GM11168 (cell line): Measurements from ENCODE around the gene SAPCD1.
"Not testable (repeated sequence)": the region's sequence is repeated elsewhere in the genome, so short reads cannot be mapped to it uniquely, and the experiment has no call there.

Source experiments
- in situ Hi-C: fragments of 300-500 bp; cut with MboI; formaldehyde crosslinking; loops from one replicate; pipeline ENCODE4 v1.12.0; 2022; ENCODE audit warnings: low sequenced_read_pairs; ENCODE audit not compliant: unreplicated experiment

The SAPCD1 gene

DNA sequence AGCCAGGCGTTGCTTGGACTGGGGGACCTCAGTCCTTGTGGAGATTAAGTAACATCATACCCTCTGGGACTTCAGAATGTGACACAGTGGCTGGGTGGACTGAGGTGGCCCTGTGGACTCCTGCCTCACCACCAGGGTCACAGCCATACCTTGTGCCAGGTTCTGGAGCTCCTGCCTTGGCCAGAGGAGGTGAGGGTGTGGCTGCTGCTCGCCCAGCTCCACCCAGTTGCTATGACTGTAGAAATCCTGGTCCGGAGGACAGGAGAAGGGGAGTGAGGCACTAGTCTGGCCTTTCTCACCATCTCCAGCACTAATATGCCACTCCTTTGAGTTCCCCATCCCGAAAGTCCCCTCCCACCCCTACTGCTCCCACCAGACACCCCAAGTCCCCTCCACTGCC is 12.7 kb downstream of the SAPCD1 start:
- in situ Hi-C loops: no loop called here

DNA sequence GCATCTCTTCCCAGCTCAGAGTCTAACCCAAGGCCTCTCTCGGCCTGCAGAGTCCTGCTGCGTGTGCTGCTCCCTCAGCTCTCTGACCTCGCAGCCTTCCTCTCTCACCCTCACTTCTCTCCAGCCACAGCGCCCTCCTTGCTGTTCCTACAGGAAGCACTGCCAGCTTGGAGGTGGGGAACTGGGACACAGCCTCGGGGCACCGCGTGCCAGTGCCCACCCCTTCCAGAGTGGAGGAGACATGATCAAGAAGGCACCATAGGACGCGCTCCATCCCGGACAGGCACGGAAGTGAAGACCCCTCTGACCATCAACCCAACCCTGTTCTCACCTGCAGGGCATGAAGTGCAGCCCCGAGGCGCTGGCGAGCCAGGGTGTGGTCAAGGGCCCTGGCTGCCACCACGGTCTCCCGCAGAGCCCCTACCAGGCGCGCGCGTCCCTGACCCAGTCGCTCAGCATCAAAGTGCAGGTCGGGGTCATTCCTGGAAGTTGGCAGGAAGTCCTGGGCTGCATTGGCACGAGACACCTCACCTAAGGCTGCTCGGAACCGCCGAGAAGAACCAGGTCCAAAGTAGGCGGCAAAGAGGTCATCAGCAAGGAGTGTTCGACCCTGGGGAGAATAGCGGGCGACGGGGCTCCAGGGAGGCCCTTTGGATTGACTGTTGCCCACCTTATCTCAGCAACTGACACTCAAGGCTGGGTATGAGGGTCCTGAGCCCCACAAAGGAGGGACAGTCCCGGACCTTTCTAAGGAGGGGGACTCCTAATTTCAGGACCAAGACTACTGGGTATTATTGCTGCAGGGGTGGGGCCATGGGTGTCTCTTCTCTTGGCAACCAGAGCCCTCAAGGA is 13.4 kb downstream of the SAPCD1 start:
- in situ Hi-C loops: no loop called here

DNA sequence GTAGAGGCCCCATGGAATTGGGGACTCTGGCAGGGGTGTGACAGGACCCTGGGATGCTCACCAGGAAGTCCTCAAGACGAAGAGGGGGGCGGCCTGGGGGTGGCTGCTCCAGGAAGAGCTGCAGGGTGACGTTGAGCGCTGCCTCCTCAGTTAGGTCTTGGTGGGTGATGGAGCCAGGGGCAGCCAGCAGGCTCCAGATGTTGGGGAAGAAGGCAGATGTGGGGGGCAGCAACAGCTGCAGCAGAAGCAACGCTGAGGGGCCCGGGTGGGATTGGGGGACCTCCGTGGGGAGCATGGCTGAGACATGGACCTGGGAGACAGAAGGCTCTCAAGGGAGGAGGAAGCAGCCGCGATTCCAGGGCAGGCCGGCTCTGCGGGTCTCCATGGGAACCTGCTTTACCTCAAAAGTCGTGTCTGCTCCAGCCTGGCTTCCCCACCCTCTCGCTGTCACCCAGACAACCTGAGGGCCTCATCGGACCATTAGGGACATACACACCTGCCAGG is 14.1 kb downstream of the SAPCD1 start:
- in situ Hi-C loops: no loop called here

DNA sequence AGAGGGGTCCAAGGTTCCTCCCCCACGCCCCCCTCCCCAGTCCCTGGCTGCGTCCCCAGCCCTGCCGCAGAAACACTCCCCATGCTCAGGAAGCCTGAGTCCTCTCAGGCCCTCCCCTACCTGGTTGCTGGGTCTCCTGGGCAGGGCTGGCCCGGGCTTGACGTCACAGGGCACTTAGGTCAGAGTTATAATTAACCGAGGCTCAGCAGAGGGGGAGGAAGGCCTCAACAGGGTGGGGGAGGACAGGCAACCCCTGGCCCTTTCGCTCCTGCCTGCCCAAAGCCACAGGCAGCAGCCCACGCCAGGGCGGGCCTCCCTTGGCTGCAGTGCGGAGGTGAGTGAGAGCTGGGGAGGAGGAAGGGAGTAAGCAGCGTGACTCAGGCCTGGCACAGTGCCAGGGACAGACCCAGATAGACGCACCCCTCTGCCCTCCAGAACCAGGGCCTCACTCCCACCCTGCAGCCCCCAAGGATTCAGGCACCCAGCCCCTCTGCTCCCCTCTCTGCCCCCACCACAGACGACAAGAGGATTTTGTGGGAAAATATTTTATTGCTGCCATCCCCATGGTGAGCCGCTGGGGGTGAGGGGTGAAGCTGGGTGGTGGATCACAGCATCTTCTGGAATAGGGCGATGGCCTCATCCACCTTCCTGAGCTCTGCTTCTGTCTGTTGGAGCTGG is 14.7 kb downstream of the SAPCD1 start, which contains the start of gene VWA7:
VWA7 (minus strand) TSS at position 340 of the 678 bp plus-strand sequence. CDS start 549 bp downstream, outside the sequence.
- in situ Hi-C loops: no loop called here

DNA sequence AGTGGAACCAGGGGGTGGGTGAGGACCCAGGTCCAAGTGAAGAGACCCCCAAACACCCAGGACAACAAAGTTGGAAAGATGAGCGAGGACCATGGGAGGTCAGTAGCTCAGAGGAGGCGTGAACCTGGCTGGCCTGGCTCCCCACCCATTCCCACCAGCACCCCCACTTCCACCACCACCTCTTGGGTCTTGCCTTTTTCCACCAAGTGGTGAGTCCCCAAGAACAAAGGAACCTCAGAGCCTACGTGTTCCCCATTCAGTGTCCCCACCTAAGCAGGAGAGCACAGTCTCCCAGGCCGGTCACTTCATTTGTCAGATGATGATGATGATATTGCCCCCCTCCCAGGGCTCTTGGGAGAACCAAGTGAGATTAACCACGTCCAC is 15.2 kb downstream of the SAPCD1 start:
- in situ Hi-C loops: no loop called here

DNA sequence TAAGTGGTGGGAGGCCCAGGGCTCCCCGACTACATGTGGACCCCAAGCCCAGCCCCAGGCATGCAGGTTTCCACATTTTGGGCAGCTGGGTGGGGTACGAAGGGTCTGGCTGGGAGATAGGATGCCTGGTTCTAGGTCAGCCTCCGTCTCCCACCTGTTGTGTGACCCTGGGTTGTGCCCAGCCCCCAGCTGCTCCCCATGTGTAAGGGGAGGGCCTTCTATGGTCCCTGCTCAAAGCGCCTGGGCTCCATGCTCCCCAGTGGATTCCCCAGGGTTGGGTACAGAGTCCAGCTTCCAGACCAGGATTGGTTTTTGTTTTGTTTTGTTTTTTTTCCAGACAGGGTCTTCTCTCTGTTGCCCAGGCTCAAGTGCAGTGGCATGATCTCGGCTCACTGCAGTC is 15.7 kb downstream of the SAPCD1 start:
- in situ Hi-C loops: no loop called here

DNA sequence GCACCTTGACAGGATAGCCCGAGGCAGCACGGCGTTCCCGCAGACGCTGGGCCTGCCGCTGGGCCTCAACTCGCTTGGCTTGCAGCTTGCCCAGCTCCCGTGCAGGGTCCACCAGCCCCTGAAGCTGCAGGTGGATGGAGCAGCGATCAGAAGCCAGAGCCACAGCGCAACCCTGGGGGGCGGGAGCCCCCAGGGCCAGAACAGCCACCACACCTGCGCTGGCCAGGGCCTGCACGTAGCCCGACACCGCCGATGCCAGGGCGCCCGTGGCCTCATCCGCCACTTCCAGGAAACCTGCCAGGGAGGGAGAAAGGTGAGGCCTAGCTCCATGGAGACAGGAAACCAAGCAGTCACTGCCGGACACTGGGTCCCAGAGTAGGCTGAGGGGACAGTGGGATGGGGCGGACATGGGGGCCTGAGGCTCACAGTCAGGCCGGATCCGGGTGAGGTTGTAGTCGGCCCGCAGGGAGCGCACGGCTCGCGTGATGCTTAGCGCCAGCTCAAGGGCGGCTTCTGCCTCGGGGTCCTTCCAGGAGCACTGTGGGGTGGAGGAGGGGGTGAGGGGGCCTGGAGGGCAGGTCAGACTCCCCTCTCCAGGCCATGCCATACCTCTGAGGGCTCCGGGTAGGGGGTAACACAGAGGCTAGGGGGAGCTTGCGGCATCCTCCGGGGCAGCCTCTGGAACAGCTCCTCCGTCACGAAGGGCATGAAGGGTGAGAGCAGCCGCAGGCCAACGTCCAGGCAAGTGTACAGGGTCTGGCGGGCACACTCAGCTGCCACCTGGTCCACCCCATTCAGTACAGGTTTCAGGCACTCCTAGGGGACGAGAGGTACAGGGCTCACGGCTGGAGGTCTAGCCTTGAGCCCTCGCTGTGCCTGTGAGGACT is 16.8 kb downstream of the SAPCD1 start:
- in situ Hi-C loops: no loop called here

DNA sequence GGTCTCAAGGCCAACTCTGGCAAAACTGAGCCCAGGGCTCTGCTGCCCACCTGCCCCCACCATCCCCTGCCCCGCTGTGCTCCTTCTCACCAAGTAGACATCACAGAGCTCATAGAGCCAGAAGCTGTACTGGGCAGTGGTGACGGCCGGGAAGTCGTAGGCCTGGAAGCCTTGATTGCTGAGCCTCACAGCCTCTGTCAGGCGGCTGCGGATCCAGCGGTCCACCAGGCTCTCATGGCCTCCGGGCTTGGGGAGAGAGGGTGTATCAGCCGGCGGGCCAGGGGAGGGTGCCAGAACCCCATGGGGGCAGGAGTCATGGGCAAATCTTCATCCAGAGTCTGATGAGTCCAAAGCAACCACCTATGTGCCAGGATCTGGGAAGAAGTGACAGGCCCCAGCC is 17.5 kb downstream of the SAPCD1 start:
- in situ Hi-C loops: no loop called here

DNA sequence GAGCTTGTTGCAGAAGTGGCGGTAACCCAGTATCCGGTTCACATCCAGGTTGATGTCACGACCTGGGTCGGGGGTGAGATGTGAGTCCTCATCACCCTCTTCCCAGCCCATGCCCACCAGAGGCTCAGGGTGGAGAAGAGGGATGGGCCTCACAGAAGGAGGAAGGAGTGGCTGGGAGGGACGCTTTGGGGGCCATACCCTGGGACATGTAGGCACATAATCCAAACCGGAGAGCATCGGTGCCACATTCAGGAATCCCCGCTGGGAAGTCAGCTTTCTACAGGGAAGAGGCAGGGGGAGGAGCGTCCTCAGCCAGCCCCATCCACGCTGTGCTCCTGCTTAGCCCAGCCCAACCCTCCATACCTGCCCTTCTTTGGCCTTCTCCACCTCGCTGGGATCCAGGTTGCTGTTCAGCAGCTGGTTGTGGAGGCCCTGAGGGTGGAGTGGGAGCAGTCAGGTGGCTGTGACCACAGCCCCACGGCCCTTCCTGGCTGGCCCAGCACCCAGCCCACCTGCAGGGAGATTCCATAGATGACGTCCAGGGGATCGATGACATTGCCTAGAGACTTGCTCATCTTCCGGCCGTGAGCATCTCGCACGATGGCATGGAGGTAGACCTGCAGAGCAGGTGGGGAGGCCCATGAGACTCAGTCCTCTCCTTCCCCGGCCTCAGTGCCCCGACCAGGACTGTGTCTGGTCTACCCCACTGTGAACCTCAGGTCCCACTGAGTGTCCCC is 18.2 kb downstream of the SAPCD1 start:
- in situ Hi-C loops: no loop called here

DNA sequence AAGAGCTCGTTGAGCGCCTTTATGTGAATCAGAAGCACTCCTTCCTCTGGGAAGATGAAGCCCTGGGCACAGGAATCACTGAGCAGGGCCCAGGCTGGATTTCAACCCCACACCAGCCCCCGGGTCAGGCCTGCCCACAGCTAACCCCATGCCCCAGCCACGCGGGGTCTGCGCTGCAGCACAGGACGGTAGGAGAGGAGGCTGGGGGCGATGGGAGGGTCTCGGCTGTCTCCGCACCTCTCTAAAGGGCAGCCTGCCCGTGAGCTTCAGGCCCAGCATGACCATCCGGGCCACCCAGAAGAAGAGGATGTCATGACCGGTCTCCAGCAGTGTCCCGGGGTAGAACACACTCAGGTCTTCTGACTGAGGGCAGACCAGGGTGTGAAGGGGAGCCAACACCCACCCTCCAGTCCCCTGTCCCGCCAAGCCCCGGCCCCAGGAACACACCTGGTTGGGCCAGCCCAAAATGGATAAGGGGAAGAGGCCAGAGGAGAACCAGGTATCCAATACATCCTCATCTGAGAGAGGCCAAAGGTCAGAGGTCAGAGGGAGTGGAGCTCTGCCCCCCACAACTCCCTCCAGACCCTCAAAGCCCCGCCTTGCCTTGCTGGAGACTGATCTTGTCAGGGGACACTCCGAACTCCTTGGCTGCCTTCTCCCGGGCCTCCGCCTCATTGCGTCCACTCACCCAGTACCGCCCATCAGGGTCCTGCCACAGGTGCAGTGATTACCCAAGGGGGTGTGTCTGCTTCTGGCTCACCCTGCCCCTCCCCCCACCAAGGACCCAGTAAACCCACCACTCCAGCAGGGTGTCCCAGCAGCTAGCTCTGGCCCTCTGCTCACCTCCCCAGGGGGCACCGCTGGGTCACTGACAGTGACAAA is 19.0 kb downstream of the SAPCD1 start:
- in situ Hi-C loops: no loop called here

DNA sequence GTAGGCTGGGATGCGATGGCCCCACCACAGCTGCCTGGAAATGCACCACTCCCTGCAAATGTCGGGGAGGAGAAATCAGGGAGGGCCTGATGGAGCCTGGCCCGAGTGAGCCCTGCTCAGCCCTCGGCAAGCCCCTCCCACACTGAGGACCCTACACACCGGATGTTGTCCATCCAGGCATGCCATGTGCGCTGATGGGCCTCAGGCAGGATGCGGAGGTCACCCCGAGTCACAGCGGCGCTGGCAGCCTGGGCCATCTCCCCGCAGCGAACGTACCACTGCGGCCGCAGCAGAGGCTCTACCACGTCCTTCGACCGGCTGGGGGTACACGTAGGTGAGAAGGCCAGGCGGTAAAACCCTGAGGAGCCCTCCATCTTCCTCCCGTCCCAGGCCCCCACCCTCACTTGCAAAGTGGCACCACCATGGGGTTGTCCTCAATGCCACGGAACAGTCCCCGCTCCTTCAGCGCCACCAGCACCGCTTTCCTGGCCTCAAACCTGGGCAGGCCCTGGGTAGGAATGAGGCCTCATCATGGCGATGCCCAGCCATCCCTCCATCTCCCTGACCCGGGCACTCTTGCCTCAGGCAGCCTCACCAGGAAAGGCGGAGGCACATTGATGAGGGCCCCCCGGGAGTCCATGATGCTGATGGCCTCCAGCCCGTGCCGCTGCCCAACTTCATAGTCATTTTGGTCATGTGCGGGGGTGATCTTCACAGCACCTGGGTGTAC is 19.8 kb downstream of the SAPCD1 start:
- in situ Hi-C loops: no loop called here

DNA sequence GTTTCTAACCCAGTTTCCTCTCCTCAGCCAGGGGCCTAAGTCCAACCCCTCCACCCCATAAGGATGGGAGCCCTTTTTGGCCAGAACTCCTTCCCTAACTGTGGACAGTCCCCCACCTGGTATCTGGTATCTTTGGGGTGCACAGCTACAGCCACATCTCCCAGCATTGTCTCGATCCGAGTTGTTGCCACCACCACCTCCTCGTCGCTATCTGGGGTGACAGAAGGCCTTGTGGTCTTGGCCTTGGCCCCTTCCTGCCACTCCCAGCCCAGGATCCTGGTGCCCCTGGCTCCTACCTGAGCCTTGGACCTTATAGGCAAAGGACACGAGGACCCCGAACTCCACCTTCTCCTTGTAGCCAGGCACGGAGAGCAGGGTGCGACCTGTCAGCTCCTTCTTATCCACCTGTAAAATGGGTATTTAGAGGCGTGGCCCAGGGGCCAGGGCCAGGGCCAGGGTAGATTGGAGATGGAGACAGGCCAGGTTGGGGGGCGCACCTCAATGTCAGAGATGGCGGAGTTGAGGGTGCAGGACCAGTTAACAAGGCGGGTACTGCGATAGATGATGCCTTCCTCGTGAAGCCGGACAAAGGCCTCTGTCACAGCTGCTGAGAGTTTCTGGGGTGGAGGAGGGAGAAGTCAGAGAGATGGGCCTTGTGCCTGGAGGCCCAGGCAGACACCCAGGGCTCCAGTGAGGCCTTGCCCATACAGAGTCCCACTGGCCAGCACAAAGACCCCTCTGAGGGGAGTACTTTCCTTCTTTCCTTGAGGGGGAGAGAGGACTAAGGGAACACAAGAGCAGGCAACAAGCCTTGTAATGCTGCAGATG is 21.9 kb downstream of the SAPCD1 start:
- in situ Hi-C loops: no loop called here

DNA sequence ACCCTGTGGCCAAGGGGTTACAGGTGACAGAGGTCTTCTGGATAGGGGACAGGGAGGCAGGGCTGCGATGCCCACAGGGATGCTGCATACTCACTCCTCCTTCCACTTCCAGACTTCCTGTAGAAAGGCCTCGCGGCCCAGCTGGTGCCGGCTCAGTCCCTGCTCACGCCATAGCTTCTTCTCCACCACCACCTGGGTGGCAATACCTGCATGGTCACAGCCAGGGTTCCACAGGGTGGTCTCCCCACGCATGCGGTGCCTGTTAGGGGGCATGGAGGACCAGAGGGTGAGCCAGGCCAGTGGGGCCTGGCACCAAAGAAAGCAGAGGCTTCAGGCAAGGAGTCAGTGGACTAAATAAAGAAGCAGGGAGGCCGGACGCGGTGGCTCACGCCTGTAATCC is 23.0 kb downstream of the SAPCD1 start:
- in situ Hi-C loops: no loop called here

DNA sequence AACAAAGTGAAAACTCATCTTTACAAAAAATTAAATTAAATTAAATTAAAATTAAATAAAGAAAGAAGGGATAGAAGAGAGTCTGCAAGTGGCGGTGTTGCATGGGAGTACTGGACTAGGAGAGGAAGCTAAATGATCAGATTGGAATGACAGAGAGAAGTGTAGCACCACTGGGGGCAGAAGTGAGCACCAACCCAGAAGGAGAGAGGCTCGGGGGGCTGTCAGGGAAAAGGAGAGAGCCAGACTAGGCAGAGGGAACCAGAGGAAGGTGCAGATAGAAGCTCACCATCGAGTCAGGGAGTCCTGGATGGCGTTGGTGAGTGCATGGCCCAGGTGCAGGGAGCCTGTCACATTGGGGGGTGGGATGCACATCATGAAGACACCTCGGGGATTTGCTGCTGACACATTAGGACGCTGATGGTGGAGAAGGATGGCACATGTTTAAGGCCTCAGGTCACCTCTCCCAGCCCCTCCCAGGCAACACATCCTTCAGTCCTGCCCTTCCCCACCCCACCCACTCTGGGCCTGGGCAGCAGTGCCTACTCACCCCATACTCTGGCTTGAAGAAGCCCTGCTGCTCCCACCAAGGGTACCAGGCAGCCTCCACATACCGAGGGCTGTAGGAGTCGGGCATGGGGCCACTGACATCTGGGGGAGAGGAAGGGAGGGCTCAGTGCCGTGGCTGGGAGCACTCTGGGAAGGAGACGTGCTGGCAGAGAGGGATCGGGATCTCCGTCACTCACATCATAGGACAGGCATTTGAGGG is 29.1 kb downstream of the SAPCD1 start:
- in situ Hi-C loops: no loop called here

DNA sequence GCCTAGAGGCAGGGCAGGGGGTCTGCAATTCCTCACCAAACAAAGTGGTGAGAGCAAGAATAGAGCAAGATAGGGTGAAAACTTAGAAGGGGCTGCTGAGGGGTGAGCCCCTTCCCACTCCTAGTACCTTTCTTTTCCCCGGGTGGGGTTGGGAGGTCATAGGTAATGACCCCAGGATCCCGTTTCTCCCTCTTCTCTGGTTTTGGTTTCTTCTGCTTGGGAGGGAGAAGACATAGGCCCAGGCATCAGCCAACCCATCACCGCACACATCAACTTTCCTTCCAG is 29.6 kb downstream of the SAPCD1 start:
- in situ Hi-C loops: no loop called here

DNA sequence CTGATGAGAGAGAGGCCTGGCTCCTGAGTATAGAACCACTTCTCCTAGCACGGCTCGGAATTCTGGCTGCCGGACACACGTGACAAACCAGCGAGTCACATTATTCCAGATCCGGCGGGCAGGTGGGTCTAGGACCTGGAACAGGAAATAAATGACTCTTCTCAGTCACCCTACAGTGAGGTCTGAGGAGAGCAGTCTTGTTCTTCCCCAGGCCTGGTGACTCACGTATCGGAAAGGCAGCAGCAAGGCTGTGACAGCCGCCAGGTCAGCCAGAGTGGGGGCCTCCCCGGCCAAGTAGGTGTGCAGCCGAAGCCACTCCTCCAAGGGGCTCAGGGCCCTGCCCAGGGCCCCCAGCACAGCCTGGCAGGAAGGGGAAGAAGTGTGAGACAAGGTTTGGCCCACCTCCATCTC is 30.3 kb downstream of the SAPCD1 start:
- in situ Hi-C loops: no loop called here

DNA sequence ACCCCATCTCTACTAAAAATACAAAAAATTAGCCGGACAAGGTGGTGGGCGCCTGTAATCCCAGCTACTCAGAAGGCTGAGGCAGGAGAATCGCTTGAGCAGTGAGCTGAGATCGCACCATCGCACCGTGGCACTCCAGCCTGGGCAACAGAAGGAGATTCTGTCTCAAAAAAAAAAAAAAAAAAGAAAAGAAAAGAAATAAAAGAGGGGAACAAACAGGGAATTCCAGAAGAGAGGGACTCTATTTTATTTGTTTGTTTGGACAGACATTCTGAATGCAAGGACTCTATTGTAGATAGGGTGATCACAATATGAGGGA is 31.4 kb downstream of the SAPCD1 start:
- in situ Hi-C loops: not testable (repeated sequence)
